GM18519 (cell line): ENCODE results near the gene NMUR1.

ENCODE experiments used
- ATAC-seq: cut with Tn5 transposase; IDR thresholded peaks from one replicate; pipeline ENCODE4 v1.9.1; 2021; ENCODE audit warnings: mild to moderate bottlenecking, moderate library complexity; ENCODE audit not compliant: unreplicated experiment, low FRiP score

NMUR1 gene

GRCh38 chr2:231554748-231555545, 24.7 kb upstream of the NMUR1 start:
- ATAC-seq = no peak

GRCh38 chr2:231554327-231554726, 24.1 kb upstream of the NMUR1 start:
- no peak for ATAC-seq

GRCh38 chr2:231552752-231553151, 22.5 kb upstream of the NMUR1 start:
- ATAC-seq = no peak

GRCh38 chr2:231549446-231550239, 19.4 kb upstream of the NMUR1 start:
- ATAC-seq = no peak

- no peak for ATAC-seq
Measured at GRCh38 chr2:231548752-231549151, 18.5 kb upstream of the NMUR1 start.

GRCh38 chr2:231547315-231548110, 17.3 kb upstream of the NMUR1 start:
- no peak for ATAC-seq

- ATAC-seq = no peak
Measured at GRCh38 chr2:231546014-231546715, 15.9 kb upstream of the NMUR1 start.

GRCh38 chr2:231545105-231545902, 15.1 kb upstream of the NMUR1 start:
- peak; percentile 95 for ATAC-seq

- ATAC-seq = no peak
Measured at GRCh38 chr2:231542136-231542535, 11.9 kb upstream of the NMUR1 start.

- ATAC-seq = no peak
Measured at GRCh38 chr2:231541645-231542044, 11.4 kb upstream of the NMUR1 start.

GRCh38 chr2:231539991-231540390, 9.7 kb upstream of the NMUR1 start:
- no peak for ATAC-seq

- ATAC-seq = no peak
Measured at GRCh38 chr2:231535961-231536360, 5.7 kb upstream of the NMUR1 start.

- no peak for ATAC-seq
Measured at GRCh38 chr2:231533777-231534125, 3.5 kb upstream of the NMUR1 start.

GRCh38 chr2:231533086-231533776, 3.0 kb upstream of the NMUR1 start:
- ATAC-seq = no peak

GRCh38 chr2:231532756-231533035, 2.5 kb upstream of the NMUR1 start:
- ATAC-seq = no peak

- no peak for ATAC-seq
Measured at GRCh38 chr2:231531883-231532755, 1.9 kb upstream of the NMUR1 start.

- no peak for ATAC-seq
Measured at GRCh38 chr2:231531466-231531865, 1.2 kb upstream of the NMUR1 start.

- ATAC-seq = no peak
Measured at GRCh38 chr2:231528636-231529030, 1.6 kb downstream of the NMUR1 start.
